Loucy (cell line): Measurements from ENCODE around the gene ILKAP.

ENCODE experiments used
- H2AFZ ChIP-seq: fragments of 200-600 bp; sonication (generic); 2 replicates; pipeline ENCODE4 v1.6.0; 2016; ENCODE audit warnings: antibody characterized with exemption, mild to moderate bottlenecking, low read length, moderate library complexity
- H3F3A ChIP-seq: fragments of 200-600 bp; 2 replicates; pipeline ENCODE4 v1.6.0; 2016; ENCODE audit warnings: antibody characterized with exemption, low read depth, mild to moderate bottlenecking
- H3K27me3 ChIP-seq: fragments of 200-600 bp; sonication (generic); 2 replicates; pipeline ENCODE4 v1.6.1; 2014; ENCODE audit warnings: low read length, mild to moderate bottlenecking; ENCODE audit not compliant: insufficient read depth, poor library complexity, severe bottlenecking
- H3K36me3 ChIP-seq: fragments of 200-600 bp; sonication (generic); 2 replicates; pipeline ENCODE4 v1.6.1; 2016; ENCODE audit warnings: low read length; ENCODE audit not compliant: insufficient read depth
- H3K4me1 ChIP-seq: fragments of 200-600 bp; sonication (generic); 2 replicates; pipeline ENCODE4 v1.5.1; 2014; ENCODE audit warnings: low read length, mild to moderate bottlenecking; ENCODE audit not compliant: insufficient read depth, poor library complexity, severe bottlenecking
- H3K4me2 ChIP-seq: fragments of 200-600 bp; sonication (generic); 2 replicates; pipeline ENCODE4 v1.6.0; 2014; ENCODE audit warnings: antibody characterized with exemption, low read length, low read depth, mild to moderate bottlenecking; ENCODE audit not compliant: poor library complexity, severe bottlenecking
- H3K4me3 ChIP-seq: fragments of 200-600 bp; sonication (generic); 2 replicates; pipeline ENCODE4 v1.5.1; 2014; ENCODE audit warnings: low read length, mild to moderate bottlenecking, mixed read lengths; ENCODE audit not compliant: poor library complexity, severe bottlenecking
- H3K79me2 ChIP-seq: fragments of 200-600 bp; sonication (generic); 2 replicates; pipeline ENCODE4 v1.6.1; 2014; ENCODE audit warnings: low read length; ENCODE audit not compliant: insufficient read depth
- H3K9ac ChIP-seq: fragments of 200-600 bp; sonication (generic); 2 replicates; pipeline ENCODE4 v1.6.0; 2014; ENCODE audit warnings: mild to moderate bottlenecking, low read depth, low read length, moderate library complexity; ENCODE audit not compliant: poor library complexity, severe bottlenecking
- H3K9me2 ChIP-seq: fragments of 200-600 bp; sonication (generic); replicated peaks from 2 replicates; pipeline ENCODE4 v1.6.1; 2016; ENCODE audit warnings: low read depth, low read length, mixed read lengths
- H3K9me3 ChIP-seq: fragments of 200-600 bp; sonication (generic); 2 replicates; pipeline ENCODE4 v1.6.1; 2014; ENCODE audit warnings: mild to moderate bottlenecking, antibody characterized with exemption, low read length, low read depth; ENCODE audit not compliant: insufficient read depth
- H4K20me1 ChIP-seq: fragments of 200-600 bp; sonication (generic); 2 replicates; pipeline ENCODE4 v1.6.0; 2014; ENCODE audit warnings: antibody characterized with exemption, low read length, mild to moderate bottlenecking; ENCODE audit not compliant: insufficient read depth, poor library complexity, severe bottlenecking
- CTCF ChIP-seq: fragments of 200-600 bp; sonication (generic); conservative IDR thresholded peaks from 2 replicates; pipeline ENCODE4 v1.5.1; 2014; ENCODE audit warnings: mild to moderate bottlenecking, antibody characterized with exemption, low read length
- EZH2phosphoT487 ChIP-seq: fragments of 200-600 bp; IDR thresholded peaks from 2 replicates; pipeline ENCODE4 v1.6.1; 2018; ENCODE audit warnings: antibody characterized with exemption, mild to moderate bottlenecking, moderate library complexity, borderline replicate concordance

ILKAP gene

DNA sequence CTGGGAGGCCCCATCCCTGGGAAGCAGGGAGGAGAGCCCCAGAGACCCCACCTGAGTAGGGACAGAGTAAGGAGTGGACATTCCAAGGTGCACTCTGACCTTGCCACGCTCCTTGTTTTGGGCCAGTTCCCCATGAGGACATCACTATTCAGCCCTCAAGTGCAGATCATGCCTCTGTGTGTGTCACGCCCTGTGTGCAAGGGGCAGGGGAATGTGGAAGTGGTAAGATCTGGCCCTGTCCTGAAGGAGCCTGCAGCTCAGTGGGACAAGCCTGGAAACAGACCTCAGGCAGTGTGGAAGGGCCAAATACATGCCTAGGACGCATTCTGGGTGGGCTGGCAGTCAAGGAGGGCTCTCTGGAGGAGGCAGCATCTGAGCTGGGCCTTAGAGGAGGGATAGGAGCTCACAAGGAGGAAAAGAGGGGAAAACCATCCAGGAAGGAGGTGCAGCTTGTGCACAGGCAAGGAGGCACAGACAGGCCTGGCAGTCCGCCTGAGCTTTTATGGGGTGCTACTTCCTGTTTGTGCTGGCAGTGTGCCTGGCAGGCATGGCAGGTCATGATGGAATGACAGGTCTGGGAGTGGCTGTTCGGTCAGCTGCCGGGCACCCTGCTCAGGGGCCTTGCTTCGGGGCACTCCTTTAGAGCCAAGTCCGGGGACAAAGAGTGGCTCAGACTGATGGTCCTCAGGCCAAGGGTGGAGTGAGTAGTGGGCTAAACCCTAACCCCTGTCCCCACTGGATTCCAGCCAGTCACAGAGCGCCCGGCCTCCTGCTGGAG lies 61.8 kb downstream of the ILKAP start:
- H3K4me2 ChIP-seq, result peak overlapping the region; percentile 37
- H3K36me3 ChIP-seq, result no peaks in the 10 kb centered on the region
- H3K27me3 ChIP-seq, result no peaks in the 10 kb centered on the region
- no peaks in the 10 kb centered on the region for H3K9me2 ChIP-seq
- peaks cover 17% of the 10 kb centered on the region for H3K4me1 ChIP-seq
- peak overlapping the region; percentile 49 for H3K9ac ChIP-seq
- no peaks in the 10 kb centered on the region for H3K79me2 ChIP-seq
- TF ChIP-seq CTCF (no peak), EZH2phosphoT487 (no peak)
- no peaks in the 10 kb centered on the region for H3K9me3 ChIP-seq
- no peak overlapping the region for H3K4me3 ChIP-seq
- H2AFZ ChIP-seq, result no peak overlapping the region
- H4K20me1 ChIP-seq, result no peaks in the 10 kb centered on the region
- H3F3A ChIP-seq, result no peaks in the 10 kb centered on the region

- Histone ChIP-seq H3K36me3 (no peaks in the 10 kb centered on the region), H3K4me3 (no peak overlapping the region), H3K27me3 (no peaks in the 10 kb centered on the region), H3K4me1 (peaks cover 17% of the 10 kb centered on the region), H3K4me2 (peak overlapping the region; percentile 37), H2AFZ (no peak overlapping the region), H3K79me2 (no peaks in the 10 kb centered on the region), H3K9ac (peak overlapping the region; percentile 49), H3K9me2 (no peaks in the 10 kb centered on the region), H3K9me3 (no peaks in the 10 kb centered on the region), H4K20me1 (no peaks in the 10 kb centered on the region), H3F3A (no peaks in the 10 kb centered on the region)
- TF ChIP-seq EZH2phosphoT487, result no peak
- no peak for TF ChIP-seq CTCF
Observed at GRCh38 chr2:238140721-238141540, 62.6 kb downstream of the ILKAP start.

GRCh38 chr2:238140040-238140439 lies 63.5 kb downstream of the ILKAP start:
- Histone ChIP-seq H3K36me3 (no peaks in the 10 kb centered on the region), H3K4me2 (no peak overlapping the region), H3K9me2 (no peaks in the 10 kb centered on the region), H3K4me1 (peaks cover 17% of the 10 kb centered on the region), H3K9ac (no peak overlapping the region), H3K79me2 (no peaks in the 10 kb centered on the region), H3K27me3 (no peaks in the 10 kb centered on the region), H4K20me1 (no peaks in the 10 kb centered on the region), H3F3A (no peaks in the 10 kb centered on the region), H2AFZ (no peak overlapping the region), H3K9me3 (no peaks in the 10 kb centered on the region), H3K4me3 (no peak overlapping the region)
- no peak for TF ChIP-seq EZH2phosphoT487
- TF ChIP-seq CTCF, result no peak
